ENCODE data around the gene UBE4A.

The UBE4A gene

DNA sequence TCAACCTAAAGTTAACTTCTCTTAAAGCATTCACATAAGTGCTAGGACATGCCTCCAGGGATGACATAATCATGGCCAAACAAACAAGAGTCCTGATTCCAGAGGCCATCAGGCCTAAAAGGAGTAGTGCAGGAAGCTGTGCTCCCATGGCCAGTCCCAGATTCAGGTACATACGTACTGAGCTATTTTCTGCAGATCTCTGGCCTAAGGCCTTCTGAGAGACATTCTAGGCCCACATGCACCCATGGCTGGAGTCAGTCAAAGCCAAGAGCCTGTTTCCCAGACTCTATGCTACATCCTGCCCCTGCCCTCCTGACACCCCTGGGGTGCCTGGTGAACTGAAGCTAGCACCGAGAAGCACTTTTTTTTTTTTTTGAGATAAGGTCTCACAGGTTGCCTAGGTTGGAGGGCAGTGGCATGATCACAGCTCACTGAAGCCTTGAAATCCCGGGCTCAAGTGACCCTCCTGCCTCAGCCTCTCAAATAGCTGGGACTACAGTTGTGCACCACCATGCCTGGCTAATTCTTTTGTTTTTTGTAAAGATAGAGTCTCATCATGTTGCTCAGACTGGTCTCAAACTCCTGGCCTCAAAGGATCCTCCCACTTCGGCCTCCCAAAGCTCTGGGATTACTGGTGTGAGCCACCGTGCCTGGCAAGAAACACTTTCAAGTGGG is 17.4 kb upstream of the UBE4A start:
- DNase-seq: no peak

DNA sequence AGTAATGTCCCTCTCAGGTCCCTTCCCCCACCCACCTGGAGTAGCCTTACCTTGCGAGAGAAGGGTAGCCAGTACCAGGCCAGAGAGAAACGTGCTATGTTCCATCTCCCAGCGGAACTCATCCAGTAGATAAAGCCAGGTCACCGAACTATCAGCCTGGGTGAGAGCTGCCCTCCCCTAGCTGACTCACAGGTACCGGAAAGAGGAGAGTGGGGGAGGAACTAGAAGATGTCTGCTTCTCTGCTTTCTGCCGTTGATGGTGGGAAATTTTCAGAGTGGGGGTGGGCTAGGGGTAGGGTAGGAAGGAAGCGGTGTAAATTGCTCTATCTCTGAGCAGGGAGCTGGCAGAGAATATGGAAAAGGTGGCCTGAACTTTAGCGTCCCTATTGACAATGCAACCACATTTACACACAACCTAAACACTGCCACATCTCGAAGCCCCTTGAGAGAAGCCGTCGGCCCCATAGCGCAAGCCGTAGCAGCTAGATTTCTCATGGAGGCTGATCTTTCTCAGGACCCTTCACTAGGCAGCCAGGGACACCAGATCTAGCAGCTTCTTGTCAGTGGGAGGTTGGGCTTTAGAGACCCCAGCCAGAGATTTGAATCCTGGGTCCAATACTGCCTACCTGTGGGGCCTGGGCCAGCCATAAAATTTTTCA is 16.8 kb upstream of the UBE4A start, which contains the start of gene CD3D:
CD3D (minus strand) TSS at position 203 of the 659 bp plus-strand sequence; CDS start at position 105, 98 bp downstream.
- peak; percentile 68 for DNase-seq

DNA sequence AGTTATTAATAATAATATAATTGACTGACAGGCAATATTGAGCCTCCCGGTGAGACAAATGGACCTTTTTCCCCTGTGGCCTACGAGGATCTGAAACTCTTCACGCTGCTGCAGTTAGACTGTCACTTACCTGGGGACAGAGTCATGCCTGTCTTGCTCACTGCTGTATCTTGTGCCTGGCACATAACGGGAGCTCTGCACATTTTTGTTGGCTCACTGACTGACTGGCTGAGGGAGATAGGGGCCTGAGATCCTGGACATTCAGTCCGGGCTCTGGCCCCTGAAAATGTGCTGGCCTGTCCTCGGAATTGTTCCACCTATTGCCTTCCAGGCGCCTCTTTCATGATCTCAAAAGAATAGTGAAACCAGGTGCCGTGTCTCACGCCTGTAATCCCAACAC is 16.2 kb upstream of the UBE4A start:
- no peak for DNase-seq

- peak; percentile 74 for DNase-seq
These were observed 15.4 kb upstream of the UBE4A start, which contains the start of gene CD3G for GRCh38 chr11:118343981-118344515. TSS of gene CD3G (plus strand) at chr11:118344344. CDS start at chr11:118344424, 80 bp downstream.

GRCh38 chr11:118349475-118349874 is 9.9 kb upstream of the UBE4A start:
- no peak for DNase-seq

- no peak for DNase-seq
These were observed 6.2 kb upstream of the UBE4A start for GRCh38 chr11:118353084-118353710.

- DNase-seq: no peak
These were observed 1.3 kb upstream of the UBE4A start for GRCh38 chr11:118358071-118358470.

DNA sequence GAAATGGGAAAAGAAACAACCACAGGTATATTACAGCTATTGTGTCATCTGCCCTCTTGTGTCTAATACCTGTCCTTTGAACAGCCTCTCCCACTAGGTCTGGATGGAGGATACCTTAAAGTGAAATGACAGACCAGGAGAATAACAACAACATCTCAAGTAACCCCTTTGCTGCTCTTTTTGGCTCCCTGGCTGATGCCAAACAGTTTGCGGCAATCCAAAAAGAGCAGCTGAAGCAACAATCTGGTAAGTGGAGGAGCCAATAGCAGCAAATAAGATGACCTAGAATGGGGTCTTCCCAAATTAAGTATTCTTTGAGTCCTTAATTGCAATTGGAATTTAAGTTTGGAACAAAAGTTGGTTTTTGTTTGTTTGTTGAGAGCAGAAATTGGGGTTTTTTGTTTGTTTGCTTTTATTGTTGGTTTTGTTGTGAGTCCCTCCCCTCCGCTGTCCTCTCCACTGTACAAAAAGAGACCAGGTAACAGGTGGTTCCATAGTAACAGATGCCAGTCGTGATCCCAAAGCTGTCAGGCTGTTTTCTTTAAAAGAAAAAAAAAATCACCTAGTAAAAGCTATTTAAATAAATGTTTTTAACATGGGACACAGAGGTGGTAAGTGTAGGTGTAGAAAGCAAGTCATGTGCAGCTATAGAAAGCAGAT is 5.7 kb downstream of the UBE4A start:
- DNase-seq: no peak

DNA sequence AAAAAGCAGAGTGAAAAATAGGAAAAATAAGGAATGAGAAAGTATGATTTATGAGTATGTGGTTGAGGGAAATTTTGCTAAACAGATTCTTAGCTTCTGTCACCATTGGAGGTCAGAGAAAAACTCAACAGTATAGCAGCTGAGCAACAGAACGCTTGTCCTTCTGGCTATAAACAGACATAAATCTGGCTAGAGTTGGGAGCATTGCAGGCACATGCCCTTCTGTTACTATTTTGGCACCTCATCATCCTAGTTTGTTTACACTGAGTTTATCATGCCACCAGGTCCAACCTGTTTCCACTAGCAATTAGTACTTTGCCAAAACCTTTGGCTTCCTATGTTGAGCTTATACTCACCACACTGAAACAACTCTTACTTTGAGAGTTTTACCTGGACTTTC is 6.9 kb downstream of the UBE4A start:
- DNase-seq: no peak

- DNase-seq: no peak
These were observed 11.4 kb downstream of the UBE4A start for GRCh38 chr11:118370774-118371173.

- no peak for DNase-seq
These were observed 13.9 kb downstream of the UBE4A start for GRCh38 chr11:118373263-118373662.

DNA sequence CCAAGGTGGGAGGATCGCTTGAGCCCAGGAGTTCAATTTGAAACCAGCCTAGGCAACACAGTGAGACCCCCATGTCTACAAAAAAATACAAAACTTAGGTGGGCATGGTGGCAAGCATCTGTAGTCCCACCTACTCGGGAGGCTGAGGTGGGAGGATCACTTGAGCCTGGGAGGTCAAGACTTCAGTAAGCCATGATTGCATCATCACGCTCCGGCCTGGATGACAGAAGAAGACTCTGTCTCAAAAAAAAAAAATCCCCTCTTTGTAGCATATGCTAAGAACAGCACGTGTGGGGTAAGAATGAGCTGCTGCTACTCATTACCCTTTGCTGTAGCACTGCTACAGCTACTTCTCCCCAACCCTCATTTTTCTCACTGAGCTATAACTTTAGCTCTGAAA is 14.5 kb downstream of the UBE4A start:
- no peak for DNase-seq

- no peak for DNase-seq
These were observed 15.3 kb downstream of the UBE4A start for GRCh38 chr11:118374729-118375128.

DNA sequence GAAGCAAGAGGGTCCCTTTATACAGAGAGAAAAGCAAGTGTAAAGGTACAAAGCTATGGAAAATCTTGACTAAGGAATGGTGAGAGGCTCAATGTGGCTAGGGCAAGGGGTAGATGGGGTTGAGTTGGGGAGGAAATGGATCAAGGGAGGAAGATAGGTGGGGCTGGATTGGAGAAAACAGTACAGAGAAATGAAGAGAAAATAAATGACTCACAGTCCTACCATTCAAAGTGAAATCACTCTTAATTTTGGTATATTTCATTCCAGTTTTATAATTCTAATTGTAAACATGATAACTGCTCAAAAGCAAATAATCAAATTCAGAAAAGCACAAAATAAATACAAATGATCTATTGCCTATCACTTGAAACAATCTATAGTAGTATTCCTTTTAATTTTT is 16.6 kb downstream of the UBE4A start:
- DNase-seq: no peak

DNA sequence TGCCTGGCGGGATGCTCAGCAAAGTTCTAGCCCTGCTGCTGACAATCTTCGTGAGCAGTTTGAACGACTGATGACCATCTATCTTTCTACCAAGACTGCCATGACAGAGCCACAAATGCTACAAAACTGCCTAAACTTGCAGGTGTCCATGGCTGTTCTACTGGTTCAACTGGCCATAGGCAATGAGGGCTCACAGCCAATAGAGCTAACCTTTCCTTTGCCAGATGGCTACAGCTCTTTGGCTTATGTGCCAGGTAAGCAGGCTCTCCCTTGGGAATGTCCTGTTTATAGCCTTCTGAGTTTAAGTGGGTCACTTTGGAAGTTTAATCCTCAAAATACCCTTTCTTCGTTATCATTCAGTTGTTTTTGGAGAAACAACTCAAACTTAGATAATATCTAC is 20.1 kb downstream of the UBE4A start:
- no peak for DNase-seq

DNA sequence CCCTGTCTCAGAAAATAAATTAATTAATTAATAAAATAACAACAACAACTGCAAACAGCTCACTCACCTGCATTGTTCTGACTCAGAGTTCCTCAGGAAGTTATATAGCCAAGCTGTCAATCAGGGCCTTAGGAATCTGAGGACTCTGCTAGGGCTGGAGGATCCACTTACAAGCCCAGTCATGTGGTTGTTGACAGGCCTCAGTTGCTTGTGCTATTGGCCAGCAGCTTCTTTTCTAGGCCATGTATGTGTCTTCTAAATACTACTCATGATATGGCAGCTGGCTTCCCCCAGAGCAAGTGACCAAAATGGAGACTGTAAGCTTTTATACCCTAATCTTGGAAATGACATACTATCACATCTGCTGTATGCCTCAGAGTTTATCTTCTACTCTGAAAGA is 21.2 kb downstream of the UBE4A start:
- DNase-seq: no peak

DNA sequence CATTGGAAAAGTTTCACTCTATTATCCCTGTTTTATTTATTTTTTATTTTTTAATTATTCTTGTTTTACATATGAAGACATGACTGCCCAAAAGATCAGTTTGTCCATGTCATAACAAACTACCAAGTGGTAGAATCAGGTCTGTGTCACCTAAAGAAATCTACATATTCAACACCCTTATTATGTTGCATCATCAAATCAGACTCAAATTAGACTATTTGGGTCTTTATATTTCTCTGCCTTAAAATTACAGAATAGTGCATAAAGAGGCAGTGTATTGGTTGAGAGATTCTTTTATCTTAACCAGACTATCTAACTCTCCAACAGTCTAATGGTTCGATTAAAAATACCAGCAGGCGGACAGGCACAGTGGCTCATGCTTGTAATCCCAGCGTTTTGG is 23.6 kb downstream of the UBE4A start:
- no peak for DNase-seq

GRCh38 chr11:118383657-118384056 is 24.3 kb downstream of the UBE4A start:
- DNase-seq: no peak

GRCh38 chr11:118396097-118396501 is 36.7 kb downstream of the UBE4A start:
- no peak for DNase-seq

DNA sequence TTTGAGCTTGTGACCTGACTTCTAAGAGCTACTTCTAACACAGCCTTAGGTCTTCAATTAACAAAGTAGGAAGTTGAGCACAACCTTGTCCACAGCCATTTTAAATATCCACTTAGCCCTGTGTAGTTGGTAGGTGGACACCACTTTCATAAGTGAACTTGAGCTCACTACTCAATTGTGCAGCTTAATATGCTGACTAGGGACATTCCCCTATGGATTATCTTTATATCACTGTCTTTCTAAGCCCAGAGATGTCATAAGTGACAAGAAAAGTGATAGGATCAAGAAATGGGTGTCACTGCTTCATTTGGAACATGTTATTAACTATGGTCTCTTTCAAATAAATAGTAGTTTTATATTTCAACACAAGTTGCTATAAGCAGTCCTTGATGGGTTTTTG is 38.0 kb downstream of the UBE4A start:
- DNase-seq: no peak

DNA sequence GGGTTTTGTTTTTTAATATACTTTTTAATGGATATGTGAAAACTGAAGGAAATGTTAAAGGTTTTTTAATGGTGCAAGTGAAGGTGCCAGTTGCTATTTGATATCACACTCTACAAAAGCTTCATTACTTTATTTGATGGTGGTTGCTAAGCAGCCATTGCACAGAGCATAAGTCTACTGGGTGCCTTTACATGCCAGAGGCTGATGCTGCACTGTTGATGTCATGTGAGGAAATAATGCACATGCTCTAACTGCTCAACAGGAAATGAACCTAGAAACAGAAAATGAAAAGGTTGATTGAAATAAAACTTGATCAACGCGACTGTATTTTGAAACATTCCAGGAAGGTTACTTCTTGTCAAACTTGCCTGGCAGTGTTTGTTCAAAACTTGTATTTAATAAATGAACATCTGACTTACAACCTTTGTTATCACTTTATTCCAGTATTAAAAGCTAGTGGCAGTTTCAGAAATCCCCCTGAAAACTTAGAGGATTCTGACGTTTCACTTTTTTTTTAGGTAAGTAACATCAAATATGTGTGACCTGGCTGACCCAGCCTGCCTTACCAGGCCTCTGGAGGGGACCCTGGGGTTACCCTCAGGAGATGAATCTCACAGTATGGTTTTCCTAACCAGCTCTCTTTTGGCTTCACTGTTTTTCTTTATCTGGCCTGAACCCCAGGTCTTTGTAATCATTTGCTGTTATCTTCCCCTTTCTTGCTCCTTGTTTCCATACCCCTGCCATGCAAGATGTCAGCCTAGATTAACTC is 39.6 kb downstream of the UBE4A start:
- DNase-seq: peak; percentile 25

- DNase-seq: peak; percentile 89
These were observed 41.9 kb downstream of the UBE4A start, which contains the start of gene ATP5MG for GRCh38 chr11:118401151-118401879. TSS of gene ATP5MG (plus strand) at chr11:118401606. CDS start at chr11:118401666, 60 bp downstream.

Measured in activated CD8-positive, alpha-beta memory T cell treated with anti-CD3 and anti-CD28 coated beads, Interleukin-2, amount 50 U/mL, for 4 hours (primary cell).